GM18517 (cell line): ENCODE data around the gene DENND4A.
"Not testable (repeated sequence)": the region's sequence is repeated elsewhere in the genome, so short reads cannot be mapped to it uniquely, and the experiment has no call there.

Experiments used
- ATAC-seq: cut with Tn5 transposase; IDR thresholded peaks from one replicate; pipeline ENCODE4 v1.9.1; 2021; ENCODE audit warnings: mild to moderate bottlenecking, moderate library complexity; ENCODE audit not compliant: unreplicated experiment

The DENND4A gene

GRCh38 chr15:65819563-65819960 is 27.5 kb upstream of the DENND4A start:
- no peak for ATAC-seq

DNA sequence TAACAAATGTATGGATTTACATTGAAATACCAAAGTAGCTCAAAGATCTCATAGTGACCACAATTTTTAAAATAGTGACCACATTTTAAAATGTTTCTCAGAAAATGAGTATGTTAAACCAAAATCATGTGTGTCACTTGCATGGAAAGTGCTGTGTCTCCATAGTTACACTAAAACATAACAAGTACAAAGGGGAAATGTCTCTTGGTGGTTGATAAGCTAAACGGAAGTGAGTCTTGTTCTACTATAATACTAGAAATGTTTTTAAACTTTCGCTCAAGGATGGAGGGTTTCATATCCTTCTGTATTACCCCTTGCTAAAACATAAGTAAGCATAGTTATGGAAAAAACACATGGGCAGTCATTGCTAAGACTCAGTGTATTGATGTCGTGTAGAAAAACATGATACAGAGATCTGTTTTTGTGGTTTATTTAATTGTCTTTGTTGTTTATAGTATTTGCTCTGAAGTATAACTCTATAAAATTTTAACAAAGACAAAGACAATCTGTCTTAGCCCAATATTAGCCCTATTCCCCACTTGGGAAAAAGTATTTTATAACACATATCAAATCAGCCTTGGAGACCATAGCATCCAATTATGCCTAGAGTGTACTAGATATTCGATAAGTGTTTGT is 27.0 kb upstream of the DENND4A start:
- peak; percentile 62 for ATAC-seq

GRCh38 chr15:65816441-65816840 is 24.3 kb upstream of the DENND4A start:
- ATAC-seq: no peak

- not testable (repeated sequence) for ATAC-seq
Observed at GRCh38 chr15:65816008-65816407, 23.9 kb upstream of the DENND4A start.

DNA sequence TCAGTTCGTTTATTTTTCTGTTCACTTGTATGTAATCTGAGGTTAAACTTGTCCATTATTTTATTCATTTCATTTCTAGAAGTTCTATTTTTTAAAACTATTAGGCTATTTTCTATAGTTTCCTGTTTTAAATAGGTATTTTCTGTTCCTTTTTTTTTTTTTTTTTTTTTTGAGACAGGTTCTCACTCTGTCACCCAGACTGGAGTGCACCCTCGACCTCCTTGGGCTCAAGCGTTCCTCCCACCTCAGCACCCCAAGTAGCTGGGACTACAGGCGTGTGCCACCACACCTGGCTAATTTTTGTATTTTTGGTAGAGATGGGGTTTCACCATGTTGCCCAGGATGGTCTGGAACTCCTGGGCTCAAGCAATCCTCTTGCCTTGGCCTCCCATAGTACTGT is 22.2 kb upstream of the DENND4A start:
- not testable (repeated sequence) for ATAC-seq

DNA sequence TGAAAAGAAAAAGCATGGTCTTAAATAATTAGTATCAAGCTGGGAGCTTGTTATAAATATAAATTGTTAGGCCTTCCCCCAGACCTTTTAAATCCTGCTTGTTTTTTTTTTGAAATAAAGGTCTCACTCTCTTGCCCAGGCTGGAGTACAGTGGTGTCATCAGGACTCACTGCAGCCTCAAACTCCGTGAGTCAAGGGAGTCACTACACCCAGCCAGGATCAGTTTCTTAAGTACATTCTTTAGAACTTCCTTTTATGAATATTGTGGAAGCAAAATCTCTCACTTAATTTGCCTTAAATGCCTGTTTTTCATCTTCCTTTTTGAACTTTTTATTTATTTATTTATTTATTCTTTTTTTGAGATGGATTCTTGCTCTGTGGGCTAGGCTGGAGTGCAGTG is 20.8 kb upstream of the DENND4A start:
- no peak for ATAC-seq

GRCh38 chr15:65812467-65812866 is 20.4 kb upstream of the DENND4A start:
- no peak for ATAC-seq

- no peak for ATAC-seq
Observed at GRCh38 chr15:65811835-65812234, 19.7 kb upstream of the DENND4A start.

GRCh38 chr15:65811011-65811733 is 19.1 kb upstream of the DENND4A start:
- ATAC-seq: not testable (repeated sequence)

GRCh38 chr15:65806397-65806796 is 14.3 kb upstream of the DENND4A start:
- no peak for ATAC-seq

GRCh38 chr15:65805019-65805745 is 13.1 kb upstream of the DENND4A start:
- no peak for ATAC-seq

- ATAC-seq: no peak
Observed at GRCh38 chr15:65804252-65804931, 12.3 kb upstream of the DENND4A start.

DNA sequence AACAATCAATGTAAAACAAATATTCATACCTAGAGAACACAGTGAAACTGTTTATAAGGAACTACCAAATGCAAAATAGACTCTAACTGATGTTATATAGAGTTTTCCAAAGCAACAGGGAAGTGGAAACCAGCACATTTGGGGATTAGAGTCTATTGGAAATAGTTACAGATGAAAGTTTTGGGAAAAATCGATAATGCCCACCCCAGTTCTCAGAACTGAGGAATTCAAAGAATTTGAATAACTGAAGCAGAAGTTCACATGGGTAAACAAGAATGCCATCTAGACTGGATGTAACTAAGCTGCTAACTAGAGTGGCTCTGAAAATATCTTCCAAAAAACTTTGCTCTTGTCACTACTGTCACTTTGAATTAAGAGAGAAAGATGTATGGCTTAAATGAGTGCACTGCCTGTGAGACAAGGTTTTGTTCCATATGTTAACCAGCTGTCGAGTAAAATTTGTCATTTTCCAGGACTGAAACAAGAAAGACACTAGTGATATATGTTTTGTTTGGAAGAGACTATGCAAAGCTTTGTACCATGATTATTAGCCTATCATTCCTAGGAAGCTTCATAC is 9.2 kb upstream of the DENND4A start:
- ATAC-seq: no peak

- no peak for ATAC-seq
Observed at GRCh38 chr15:65796610-65797078, 4.6 kb upstream of the DENND4A start.

- ATAC-seq: no peak
Observed at GRCh38 chr15:65795663-65796216, 3.6 kb upstream of the DENND4A start.

- ATAC-seq: no peak
Observed at GRCh38 chr15:65793818-65794104, 1.7 kb upstream of the DENND4A start.

DNA sequence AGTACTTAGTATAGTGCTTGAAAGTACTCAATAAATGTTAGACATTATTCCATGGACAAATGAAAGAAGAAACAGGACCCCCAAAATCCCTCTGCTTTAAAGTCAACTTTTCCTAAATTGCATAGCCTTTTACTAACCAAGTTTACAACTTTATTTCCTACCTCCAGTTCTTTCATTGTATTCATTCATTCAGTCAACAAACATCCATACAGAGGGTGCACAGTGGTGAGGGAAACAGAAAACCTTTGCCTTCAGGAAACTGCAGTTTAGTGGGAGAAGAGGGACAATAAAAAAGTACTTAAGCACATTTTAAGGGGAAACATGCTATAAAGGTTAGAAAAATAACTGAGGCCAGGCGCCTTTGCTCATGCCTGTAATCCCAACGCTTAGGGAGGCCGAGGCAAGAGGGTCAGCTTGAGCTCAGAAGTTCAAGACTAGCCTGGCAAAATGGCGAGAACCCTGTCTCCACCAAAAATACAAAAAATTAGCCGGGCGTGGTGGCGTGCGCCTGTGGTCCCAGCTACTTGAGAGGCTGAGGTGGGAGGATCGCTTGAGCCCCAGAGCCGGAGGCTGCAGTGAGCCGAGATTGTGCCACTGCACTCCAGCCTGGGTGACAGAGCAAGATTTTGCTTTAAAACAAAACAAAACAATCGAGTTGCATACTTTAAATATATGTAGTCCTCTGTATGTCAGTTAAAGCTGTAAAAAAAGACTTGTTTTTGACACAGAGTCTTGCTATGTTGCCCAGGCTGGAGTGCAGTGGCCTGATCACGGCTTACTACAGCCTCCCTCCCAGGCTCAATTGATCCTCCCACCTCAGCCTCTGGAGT is 1.1 kb upstream of the DENND4A start:
- no peak for ATAC-seq

DNA sequence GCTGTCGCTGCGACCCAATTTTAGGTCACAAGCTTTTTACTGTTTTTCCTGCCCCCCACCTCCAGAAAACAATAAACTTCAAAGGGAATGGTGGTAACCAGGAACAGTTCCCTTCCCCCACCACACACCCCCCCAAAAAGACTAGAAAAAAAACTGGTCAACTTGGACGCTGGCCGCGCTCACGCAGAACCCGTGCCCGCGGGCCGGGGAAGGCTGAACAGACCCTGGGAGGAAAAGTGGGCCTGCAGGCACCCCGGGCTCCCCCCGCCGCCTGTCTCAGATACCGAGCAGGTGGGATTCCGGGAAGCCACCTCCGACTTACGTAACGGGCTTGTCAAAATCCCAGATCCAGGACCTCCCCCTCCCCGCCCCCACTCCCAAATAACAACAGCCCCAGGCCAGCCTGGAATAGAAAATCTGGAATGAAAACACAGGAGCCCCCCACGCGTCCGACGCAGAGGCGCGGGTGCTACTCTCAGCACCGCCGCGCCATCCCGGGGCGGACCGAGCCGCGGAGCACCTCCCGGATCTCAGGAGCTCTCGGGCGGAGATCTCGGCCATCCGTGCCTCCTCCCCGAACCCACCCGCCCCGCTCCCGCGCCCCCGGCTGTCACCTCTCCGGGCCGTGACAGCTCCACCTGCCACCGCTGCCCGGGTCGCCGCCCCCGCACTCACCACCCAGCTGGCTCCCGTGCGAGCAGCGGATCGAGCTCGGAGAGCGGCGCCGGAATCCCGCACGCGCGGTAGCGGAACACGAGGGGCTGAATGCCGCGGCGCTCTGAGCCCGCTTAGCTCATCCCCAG is 557 bp downstream of the DENND4A start:
- peak; percentile 23 for ATAC-seq

DNA sequence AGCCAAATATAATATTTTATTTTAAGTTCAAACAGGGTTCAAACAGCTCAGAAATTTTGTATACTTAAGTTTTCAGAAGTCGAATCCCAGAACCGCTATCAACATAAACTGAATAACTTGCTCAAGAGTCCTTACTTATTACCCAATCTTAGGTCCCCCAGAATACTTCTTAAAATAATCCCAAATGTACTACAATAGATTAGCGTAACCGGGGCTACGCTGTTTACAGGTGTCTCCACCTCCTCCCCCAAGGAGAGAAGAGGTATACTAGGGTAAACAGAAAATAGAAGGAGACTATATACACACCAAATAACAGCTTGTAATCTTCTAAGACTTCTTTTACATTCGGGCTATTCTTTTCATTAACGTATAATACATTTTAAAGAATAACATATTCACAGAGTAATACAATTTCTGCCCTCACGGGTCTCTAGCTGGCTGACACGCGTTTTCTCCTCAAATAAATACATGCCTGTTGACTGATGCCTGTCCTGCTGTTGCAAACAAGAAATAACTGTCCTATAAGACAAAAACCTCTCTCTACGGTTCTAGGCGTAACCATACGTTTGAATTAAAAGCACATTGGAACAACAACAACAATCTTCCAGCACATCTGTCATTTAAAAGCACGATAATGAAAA is 1.3 kb downstream of the DENND4A start:
- ATAC-seq: no peak
